ENCODE data around the gene CRYZ. TPM values are rescaled to one million over a fixed set of nuclear protein-coding genes. Genes with fewer than 3 reads are reported as not detected.
A peak's percentile ranks its signal among the peaks of the same experiment; 100 is the strongest.
"Not testable (repeated sequence)": the region's sequence is repeated elsewhere in the genome, so short reads cannot be mapped to it uniquely, and the experiment has no call there.

The CRYZ gene, protein sequence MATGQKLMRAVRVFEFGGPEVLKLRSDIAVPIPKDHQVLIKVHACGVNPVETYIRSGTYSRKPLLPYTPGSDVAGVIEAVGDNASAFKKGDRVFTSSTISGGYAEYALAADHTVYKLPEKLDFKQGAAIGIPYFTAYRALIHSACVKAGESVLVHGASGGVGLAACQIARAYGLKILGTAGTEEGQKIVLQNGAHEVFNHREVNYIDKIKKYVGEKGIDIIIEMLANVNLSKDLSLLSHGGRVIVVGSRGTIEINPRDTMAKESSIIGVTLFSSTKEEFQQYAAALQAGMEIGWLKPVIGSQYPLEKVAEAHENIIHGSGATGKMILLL
- total RNA-seq = 39.7 TPM

- peak; percentile 98 for DNase-seq
Observed at GRCh38 chr1:74732960-74733603, at the start of gene CRYZ, which contains the start of gene TYW3. TSS of gene CRYZ (minus strand) at chr1:74733050. CDS start at chr1:74724821, 8,229 bp downstream. TSS of gene TYW3 (plus strand) at chr1:74733152. CDS start at chr1:74733245, 93 bp downstream.

DNA sequence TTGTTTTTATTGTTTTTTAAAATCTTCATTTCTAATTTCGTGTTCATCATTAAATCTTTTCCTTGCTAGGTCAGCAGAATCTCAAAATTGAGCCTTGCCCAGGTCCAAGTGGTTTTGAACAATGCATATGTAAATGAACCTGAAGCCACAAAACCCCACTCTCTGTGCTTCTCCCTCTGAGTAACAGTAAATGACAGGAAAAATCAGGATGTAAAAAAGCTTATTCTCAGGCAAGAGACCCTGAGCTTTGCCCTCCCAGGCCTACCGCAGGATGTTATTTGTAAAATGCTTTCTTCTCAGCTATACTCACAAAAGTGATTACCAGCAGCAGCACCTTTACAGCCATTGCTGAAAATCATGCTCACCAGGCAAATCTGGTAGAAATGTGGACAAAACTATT lies 47.7 kb upstream of the CRYZ start:
- no peak for DNase-seq

DNA sequence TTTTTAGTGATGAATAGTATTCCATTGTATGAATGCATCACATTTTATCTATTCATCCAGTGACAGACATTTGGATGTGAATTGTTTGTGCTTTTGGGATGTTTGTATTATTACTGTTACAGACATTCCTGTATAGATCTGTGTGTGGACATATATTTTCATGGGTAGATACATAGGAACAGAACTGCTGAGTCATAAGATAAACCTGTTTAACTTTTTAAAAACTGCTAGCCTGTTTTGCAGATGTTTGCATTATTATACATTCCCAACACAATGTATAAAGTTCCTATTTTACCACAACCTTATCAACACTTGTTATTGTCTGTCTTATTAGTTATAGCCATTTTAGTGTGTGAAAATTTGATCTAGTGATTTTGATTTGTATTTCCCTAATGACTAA lies 46.9 kb upstream of the CRYZ start:
- no peak for DNase-seq

DNA sequence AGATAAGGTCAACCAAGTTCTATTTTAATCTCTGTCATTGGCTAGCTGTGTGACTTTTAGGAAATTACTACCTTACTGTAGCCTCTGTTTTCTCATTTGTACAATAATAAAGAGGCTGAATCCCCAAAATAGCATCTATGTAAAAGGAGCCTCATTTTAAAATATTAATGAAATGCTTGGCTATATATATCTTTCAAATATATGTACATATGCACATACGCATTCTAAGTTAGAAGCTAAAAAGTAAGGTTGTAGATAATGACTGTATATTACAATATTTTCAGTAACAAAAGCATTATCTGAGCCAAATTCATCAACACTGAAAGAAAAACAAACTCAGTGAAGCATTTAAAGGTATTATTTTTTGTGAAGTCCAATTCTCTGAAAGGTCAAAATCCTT lies 44.7 kb upstream of the CRYZ start:
- DNase-seq = no peak

DNA sequence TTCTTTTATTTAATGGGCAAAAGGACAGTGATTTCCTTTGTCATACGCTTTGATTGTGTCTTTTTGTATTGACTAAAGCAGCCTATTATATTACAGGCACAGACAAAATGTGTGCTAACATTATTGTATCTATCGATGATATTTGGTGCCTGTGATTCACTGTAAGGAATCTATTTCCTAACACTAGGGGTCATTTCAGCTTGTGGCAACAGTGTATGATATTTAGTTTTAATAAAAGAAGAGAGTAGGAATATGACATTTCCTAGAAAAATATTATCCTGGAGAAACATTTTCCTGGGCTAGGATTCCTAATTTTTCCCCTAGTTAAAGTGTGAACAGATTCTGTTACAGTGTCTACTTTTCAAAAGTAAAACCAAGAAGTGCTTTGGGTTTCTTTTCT lies 42.9 kb upstream of the CRYZ start:
- no peak for DNase-seq

GRCh38 chr1:74773582-74773981 lies 40.7 kb upstream of the CRYZ start:
- no peak for DNase-seq

DNA sequence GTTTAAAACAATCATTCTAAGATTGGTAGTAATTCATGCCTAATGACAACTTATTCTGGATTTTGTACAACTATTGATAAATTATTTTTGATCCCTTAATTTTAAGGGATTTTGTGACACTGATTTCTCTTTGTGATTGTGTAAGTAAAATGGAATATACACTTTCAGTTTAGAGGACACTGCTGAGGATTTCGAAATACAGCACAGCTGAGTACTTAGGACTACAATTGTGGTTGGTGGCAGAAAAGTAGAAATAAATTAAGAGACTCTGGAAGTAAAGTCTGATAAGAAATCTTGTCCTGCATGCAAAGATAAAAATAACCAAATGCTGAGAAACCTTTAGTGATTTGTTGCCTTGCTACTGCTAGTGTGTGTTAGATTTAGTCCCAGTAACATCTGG lies 40.1 kb upstream of the CRYZ start:
- DNase-seq = no peak

DNA sequence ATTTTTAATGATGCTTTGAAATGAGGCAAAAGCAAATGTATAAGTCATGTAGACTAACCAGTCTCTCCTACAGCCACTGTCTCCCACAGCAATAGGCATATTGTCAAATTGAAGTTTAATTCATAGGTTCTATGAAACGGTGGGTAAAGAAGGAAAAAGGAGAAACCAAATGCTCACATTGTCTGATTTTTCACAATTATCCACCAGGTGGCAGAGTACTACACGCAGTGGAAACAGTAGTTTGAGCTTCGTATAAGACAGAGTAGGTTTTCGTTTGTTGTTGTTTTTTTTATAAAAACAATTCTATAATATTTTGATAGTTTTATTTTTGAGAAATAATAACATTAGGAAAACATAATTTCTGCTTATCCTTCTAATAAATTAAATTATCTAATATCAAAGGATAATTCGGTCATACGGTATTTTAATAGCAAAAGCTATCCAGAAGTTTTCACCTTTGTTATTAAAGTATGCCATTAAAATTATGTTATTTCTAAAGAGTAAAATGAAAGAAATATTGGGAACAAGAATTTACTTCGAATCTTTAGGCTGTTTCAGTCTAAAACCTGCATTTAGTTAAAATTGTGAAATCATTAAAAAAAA lies 39.2 kb upstream of the CRYZ start:
- peak; percentile 81 for DNase-seq

DNA sequence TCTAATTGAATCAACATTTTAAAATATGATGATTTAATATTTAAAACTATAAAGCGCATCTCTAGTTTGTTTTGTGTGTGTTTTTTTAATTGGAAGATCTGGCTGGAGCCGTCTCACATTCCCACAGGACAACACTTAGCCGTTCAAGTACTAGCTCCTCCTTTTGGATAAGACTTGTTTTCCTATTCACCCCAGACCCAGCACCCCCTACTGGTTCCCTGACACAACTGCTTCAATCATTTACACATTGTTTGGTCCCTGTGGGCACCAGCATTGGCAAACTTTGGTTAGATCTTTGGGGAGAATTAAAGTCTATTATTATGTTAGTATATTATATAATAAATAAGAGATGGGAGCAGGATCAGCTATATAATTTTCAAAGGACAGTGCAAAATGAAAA lies 34.6 kb upstream of the CRYZ start:
- no peak for DNase-seq

DNA sequence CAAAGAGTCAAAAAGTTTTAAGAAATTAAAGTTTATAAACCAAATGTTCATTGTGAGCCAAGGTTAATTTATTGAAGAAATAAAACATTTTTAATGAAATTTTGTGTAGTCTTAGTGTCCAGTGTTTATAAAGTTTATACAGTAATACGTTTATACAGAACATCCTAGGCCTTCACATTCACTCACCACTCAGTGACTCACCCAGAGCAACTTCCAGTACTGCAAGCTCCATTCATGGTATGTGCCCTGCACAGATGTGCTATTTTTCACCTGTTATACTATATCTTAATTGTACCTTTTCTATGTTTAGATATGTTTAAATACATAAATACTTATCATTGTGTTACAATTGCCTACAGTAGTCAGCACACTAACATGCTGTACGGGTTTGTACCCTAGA lies 33.7 kb upstream of the CRYZ start:
- no peak for DNase-seq

DNA sequence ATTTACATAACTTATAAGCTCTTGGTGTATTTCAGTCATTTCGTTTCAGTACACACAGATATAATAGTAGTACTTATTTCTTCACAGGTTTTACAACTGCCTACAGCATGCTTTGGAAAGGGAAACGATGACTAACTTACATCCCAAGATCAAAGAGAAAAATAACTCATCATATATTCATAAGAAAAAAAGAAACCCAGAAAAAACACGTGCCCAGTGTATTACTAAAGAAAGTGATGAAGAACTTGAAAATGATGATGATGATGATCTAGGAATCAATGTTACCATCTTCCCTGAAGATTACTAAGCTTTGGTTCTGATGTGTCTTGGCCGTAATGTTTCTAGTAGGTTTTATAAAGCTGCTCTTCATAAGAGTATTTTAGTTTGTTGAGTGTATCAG lies 31.0 kb upstream of the CRYZ start:
- no peak for DNase-seq

- not testable (repeated sequence) for DNase-seq
Observed at GRCh38 chr1:74756650-74757049, 23.8 kb upstream of the CRYZ start.

DNA sequence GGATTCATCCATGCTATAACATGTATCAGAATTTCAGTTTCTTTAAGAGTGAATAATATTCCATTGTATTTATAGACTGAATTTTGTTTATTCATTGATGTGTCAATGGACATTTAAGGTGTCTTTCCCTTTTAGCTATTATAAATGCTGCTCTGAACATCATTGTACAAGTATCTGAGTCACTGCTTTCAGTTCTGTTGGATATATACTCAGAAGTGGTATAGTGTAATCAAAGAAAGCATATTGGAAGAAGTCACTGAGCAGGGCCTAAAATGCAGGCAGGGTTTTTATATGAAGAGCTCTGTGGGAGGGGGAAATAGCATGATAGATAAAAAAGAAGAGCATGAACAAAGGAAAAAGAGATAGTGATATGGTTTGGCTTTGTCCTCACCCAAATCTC lies 22.6 kb upstream of the CRYZ start:
- no peak for DNase-seq

DNA sequence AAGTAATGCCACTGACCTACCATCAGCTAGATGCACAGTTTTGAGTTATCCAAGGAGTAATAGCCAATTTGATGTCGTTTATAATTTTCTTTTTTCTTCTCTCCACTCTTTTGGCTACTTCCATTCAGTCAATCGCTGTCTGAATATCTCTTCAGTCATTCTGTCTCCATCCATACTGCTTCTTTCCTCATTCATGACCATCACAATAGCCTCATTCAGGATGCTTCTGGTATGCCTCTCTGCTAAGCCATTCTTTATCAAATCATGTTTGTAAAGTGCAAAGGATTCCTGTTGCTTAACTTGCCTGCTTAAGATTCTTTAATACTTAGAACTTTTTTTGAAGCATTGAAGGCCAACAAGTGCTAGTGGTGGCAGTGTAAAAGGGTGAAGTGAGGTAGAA lies 20.3 kb upstream of the CRYZ start:
- no peak for DNase-seq

- no peak for DNase-seq
Observed at GRCh38 chr1:74748960-74749359, 16.1 kb upstream of the CRYZ start.

- not testable (repeated sequence) for DNase-seq
Observed at GRCh38 chr1:74745247-74745646, 12.4 kb upstream of the CRYZ start.

DNA sequence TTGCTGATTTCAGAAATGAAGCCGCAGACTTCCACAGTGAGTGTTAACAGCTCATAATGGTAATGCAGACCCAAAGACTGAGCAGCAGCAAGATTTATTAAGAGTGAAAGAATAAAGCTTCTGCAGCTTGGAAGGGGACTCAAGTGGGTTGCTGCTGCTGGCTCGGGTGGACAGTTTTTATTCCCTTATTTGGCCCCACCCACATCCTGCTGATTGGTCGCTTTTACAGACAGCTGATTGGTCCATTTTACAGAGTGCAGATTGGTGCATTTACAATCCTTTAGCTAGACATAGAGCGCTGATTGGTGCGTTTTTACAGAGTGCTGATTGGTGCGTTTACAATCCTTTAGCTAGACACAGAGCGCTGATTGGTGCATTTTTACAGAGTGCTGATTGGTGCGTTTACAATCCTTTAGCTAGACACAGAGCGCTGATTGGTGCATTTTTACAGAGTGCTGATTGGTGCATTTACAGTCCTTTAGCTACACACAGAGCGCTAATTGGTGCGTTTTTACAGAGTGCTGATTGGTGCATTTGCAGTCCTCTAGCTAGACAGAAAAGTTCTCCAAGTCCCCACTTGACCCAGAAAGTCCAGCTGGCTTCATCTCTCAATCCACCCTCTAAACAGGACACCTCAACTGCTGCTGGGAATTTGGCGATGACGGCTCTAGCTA lies 7.6 kb upstream of the CRYZ start:
- DNase-seq = not testable (repeated sequence)

GRCh38 chr1:74737333-74737732 lies 4.5 kb upstream of the CRYZ start:
- no peak for DNase-seq

- DNase-seq = peak; percentile 90
Observed at GRCh38 chr1:74733604-74734484, 994 bp upstream of the CRYZ start.

DNA sequence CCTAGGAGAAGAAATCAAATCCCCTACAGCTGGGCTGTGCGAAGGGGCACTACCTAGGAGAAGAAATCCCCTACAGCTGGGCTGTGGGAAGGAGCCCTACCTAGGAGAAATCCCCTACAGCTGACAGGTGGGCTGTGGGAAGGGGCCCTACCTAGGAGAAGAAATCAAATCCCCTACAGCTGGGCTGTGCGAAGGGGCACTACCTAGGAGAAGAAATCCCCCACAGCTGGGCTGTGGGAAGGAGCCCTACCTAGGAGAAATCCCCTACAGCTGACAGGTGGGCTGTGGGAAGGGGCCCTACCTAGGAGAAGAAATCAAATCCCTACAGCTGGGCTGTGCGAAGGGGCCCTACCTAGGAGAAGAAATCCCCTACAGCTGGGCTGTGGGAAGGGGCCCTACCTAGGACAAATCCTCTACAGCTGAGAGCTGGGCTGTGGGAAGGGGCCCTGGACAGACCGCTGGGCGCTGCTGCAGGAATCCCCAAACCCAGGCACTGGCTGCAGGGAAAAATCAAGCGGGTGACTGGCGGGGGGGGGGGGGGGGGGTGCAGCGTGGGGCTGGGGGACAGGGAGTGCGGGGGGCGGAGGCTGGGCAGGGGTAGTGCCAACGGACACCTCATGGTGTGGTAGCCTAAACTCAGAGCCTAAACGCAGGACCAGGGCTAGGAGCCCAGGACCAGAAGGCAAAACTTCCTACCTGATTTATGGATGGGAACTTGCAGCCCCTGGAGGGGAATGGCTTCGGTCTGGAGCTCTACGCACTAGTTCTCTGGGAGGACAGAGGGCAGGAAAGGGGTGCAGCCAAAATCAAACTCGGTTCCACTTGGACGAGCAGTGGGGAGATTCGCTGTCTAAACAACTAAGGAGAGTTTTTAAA lies 541 bp downstream of the CRYZ start:
- DNase-seq = peak; percentile 16
